Vagina (tissue), 2 donors: ENCODE measurements around the gene LILRB4.

ENCODE experiments used
- POLR2AphosphoS5 ChIP-seq, 2 donors: sonication (generic); formaldehyde crosslinking; IDR thresholded peaks; one replicate each; pipeline ENCODE4 v1.9.0; 2017; ENCODE audit warnings: antibody characterized with exemption in 2 of 2, mild to moderate bottlenecking in 2 of 2, low read depth in 1 of 2; ENCODE audit not compliant: insufficient read depth in 1 of 2
- TF ChIP-seq, protein P1 (sequence below), 3 experiments: fragments of 450-650 bp in 2 of 3; fragments of 200-600 bp in 1 of 3; sonication (generic) in 1 of 3; IDR thresholded peaks; one replicate each; pipeline ENCODE4 v1.5.1; 2017 to 2019; ENCODE audit warnings: antibody characterized with exemption in 3 of 3, mild to moderate bottlenecking in 2 of 3, moderate library complexity in 2 of 3

- TF ChIP-seq, protein P1, sequence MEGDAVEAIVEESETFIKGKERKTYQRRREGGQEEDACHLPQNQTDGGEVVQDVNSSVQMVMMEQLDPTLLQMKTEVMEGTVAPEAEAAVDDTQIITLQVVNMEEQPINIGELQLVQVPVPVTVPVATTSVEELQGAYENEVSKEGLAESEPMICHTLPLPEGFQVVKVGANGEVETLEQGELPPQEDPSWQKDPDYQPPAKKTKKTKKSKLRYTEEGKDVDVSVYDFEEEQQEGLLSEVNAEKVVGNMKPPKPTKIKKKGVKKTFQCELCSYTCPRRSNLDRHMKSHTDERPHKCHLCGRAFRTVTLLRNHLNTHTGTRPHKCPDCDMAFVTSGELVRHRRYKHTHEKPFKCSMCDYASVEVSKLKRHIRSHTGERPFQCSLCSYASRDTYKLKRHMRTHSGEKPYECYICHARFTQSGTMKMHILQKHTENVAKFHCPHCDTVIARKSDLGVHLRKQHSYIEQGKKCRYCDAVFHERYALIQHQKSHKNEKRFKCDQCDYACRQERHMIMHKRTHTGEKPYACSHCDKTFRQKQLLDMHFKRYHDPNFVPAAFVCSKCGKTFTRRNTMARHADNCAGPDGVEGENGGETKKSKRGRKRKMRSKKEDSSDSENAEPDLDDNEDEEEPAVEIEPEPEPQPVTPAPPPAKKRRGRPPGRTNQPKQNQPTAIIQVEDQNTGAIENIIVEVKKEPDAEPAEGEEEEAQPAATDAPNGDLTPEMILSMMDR (IDR thresholded peaks at IDR 0.05) = no peak
- TF ChIP-seq POLR2AphosphoS5 (IDR thresholded peaks at IDR 0.05; ENCODE audit: insufficient read depth in 1 of 2, low read depth in 1 of 2) = no peak
Measured at GRCh38 chr19:54622431-54622830, 40.4 kb upstream of the LILRB4 start.
